GM18505 (cell line): Measurements from ENCODE around the gene ARHGEF12.

ENCODE experiments used
- ATAC-seq: cut with Tn5 transposase; IDR thresholded peaks from one replicate; pipeline ENCODE4 v1.9.1; 2021; ENCODE audit not compliant: unreplicated experiment
- POLR2A ChIP-seq: IDR thresholded peaks from 4 replicates; pipeline ENCODE4 v1.6.1; 2011; ENCODE audit warnings: borderline replicate concordance; ENCODE audit not compliant: insufficient read depth, insufficient read length; ENCODE audit errors: extremely low read depth

ARHGEF12 gene

GRCh38 chr11:120306519-120307242 lies 29.5 kb upstream of the ARHGEF12 start:
- ATAC-seq = no peak
- no peak for TF ChIP-seq POLR2A

- no peak for ATAC-seq
- no peak for TF ChIP-seq POLR2A
Observed at GRCh38 chr11:120307476-120307875, 28.7 kb upstream of the ARHGEF12 start.

GRCh38 chr11:120308081-120308480 lies 28.1 kb upstream of the ARHGEF12 start:
- ATAC-seq = no peak
- no peak for TF ChIP-seq POLR2A

GRCh38 chr11:120310870-120311269 lies 25.3 kb upstream of the ARHGEF12 start:
- no peak for TF ChIP-seq POLR2A
- no peak for ATAC-seq

- TF ChIP-seq POLR2A = no peak
- ATAC-seq = no peak
Observed at GRCh38 chr11:120314861-120315260, 21.4 kb upstream of the ARHGEF12 start.

- ATAC-seq = no peak
- TF ChIP-seq POLR2A = no peak
Observed at GRCh38 chr11:120316880-120317688, 19.1 kb upstream of the ARHGEF12 start.

- no peak for TF ChIP-seq POLR2A
- ATAC-seq = no peak
Observed at GRCh38 chr11:120317689-120318480, 18.3 kb upstream of the ARHGEF12 start.

GRCh38 chr11:120318906-120319305 lies 17.3 kb upstream of the ARHGEF12 start:
- no peak for ATAC-seq
- no peak for TF ChIP-seq POLR2A

- TF ChIP-seq POLR2A = peak; percentile 59
- ATAC-seq = no peak
Observed at GRCh38 chr11:120324932-120325810, 11.0 kb upstream of the ARHGEF12 start, which contains the start of gene TLCD5. TLCD5 (plus strand) TSS chr11:120325299; CDS start chr11:120327442, 2,143 bp downstream.

- ATAC-seq = no peak
- no peak for TF ChIP-seq POLR2A
Observed at GRCh38 chr11:120326228-120326627, 10.0 kb upstream of the ARHGEF12 start.

- TF ChIP-seq POLR2A = no peak
- no peak for ATAC-seq
Observed at GRCh38 chr11:120326845-120327281, 9.3 kb upstream of the ARHGEF12 start.

GRCh38 chr11:120327311-120327710 lies 8.9 kb upstream of the ARHGEF12 start:
- no peak for ATAC-seq
- TF ChIP-seq POLR2A = no peak
